Small intestine (tissue), 7 donors: ENCODE results near the gene GAST. TPM values are rescaled to one million over a fixed set of nuclear protein-coding genes. Genes with fewer than 3 reads are reported as not detected.
"Not testable (repeated sequence)": the region's sequence is repeated elsewhere in the genome, so short reads cannot be mapped to it uniquely, and the experiment has no call there.

Experiments
- DNase-seq, 2 donors: peaks; one replicate each; pipeline versions ENCODE4 v3.0.0 to v3.0.0-alpha.2; 2013
- FAIRE-seq: peaks from 2 replicates; lab custom pipeline; 2012; peaks lifted over from hg19 to GRCh38; lab: Jason Lieb, UNC
- H3K27ac ChIP-seq, 3 donors: one replicate each; pipeline ENCODE4 v1.5.1; 2013; ENCODE audit warnings: low read length in 2 of 3, mild to moderate bottlenecking in 2 of 3, control low read depth in 1 of 3, inconsistent platforms in 1 of 3, low read depth in 1 of 3, moderate library complexity in 1 of 3
- H3K27me3 ChIP-seq, 3 donors: one replicate each; pipeline ENCODE4 v1.6.1; 2013; ENCODE audit warnings: low read length in 3 of 3, inconsistent platforms in 1 of 3; ENCODE audit not compliant: control insufficient read depth in 3 of 3, insufficient read depth in 3 of 3
- H3K36me3 ChIP-seq, 3 donors: one replicate each; pipeline ENCODE4 v1.6.1; 2013; ENCODE audit warnings: low read length in 3 of 3, inconsistent platforms in 1 of 3, low read depth in 1 of 3, mild to moderate bottlenecking in 1 of 3, moderate library complexity in 1 of 3; ENCODE audit not compliant: control insufficient read depth in 3 of 3, insufficient read depth in 2 of 3
- H3K4me1 ChIP-seq, 3 donors: one replicate each; pipeline ENCODE4 v1.6.1; 2013; ENCODE audit warnings: low read length in 2 of 3, inconsistent platforms in 1 of 3, low read depth in 1 of 3, mild to moderate bottlenecking in 1 of 3, moderate library complexity in 1 of 3; ENCODE audit not compliant: control insufficient read depth in 3 of 3, insufficient read depth in 2 of 3
- H3K4me3 ChIP-seq, 3 donors: one replicate each; pipeline ENCODE4 v1.5.1; 2013; ENCODE audit warnings: low read length in 3 of 3, control low read depth in 1 of 3, inconsistent platforms in 1 of 3, low read depth in 1 of 3, mild to moderate bottlenecking in 1 of 3, moderate library complexity in 1 of 3
- H3K9me3 ChIP-seq, 2 donors: one replicate each; pipeline ENCODE4 v1.6.1; 2013; ENCODE audit warnings: low read depth in 1 of 2, low read length in 1 of 2; ENCODE audit not compliant: control insufficient read depth in 2 of 2, insufficient read depth in 1 of 2
- WGBS, 3 donors: extraction: QIAGEN DNeasy Blood & Tissue Kit; methylation state at CpG; one replicate each; pipeline ENCODE4 v1.1.7; 2013; 5-methylcytosine and 5-hydroxymethylcytosine counted together
- polyA plus RNA-seq, 4 donors: library from polyadenylated mRNA; stranded (reverse) in 3 of 4; unstranded in 1 of 4; fragments of 200-250 nt in 3 of 4; fragments of 120-200 nt in 1 of 4; gene quantifications; one replicate each; pipeline versions ENCODE4 v1.2.1 to v1.2.3, GENCODE V29; 2013
- donor health status: healthy with polysubstance abuse.
- donor health status: control.
- donor health status: control.
- donor health status: Bipolar disorder and iron deficiency.
- donor health status: healthy.

GAST gene
- polyA plus RNA-seq, 4 donors = 1.9 TPM; not detected in 3

DNA sequence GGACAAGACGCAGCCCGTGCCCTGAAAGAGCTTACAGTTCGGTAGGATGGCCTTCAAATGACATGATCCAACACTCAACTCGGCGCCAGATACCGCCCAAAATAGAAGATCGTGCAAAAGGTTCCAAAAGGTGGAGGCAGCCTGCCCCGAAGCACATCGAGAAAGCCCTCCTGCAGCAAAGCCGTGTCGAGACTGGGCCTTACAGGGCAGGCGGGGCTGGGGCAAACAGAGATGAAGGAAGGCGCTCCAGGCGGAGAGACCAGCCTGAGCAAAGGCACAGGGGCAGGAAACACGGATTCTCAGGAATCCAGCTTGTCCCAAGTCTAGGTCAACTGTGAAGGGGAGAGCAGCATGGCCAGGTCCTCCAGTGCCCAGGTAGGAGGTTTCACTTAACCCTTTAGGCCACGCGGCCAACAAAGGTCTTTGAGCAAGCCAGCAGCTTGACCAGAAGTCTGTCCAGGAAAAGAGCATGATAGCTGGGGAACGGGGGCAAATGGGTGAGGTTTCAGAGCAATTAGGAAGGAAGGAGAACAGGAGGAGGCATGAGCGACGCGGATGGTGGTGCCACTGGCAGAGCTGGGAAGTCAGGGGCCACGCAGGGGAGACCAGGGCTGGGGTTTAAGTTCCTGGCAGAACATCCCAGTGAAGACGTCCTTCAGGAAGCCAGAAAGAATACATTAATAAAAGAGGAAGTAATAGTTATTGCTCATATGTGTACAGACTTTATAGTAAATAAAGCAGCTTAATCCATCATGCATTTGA lies 44.7 kb upstream of the GAST start:
- H3K27ac ChIP-seq = no peak overlapping the region
- H3K36me3 ChIP-seq = no peaks in the 10 kb centered on the region
- no peak for DNase-seq
- 50 to 57% (median 57%) methylated on average over 23 of the region's 23 CpGs for WGBS, 3 donors
- no peaks in the 10 kb centered on the region for H3K27me3 ChIP-seq
- H3K4me1 ChIP-seq = peaks cover 0 to 19% (median 3%) of the 10 kb centered on the region in 3 donors
- no peaks in the 10 kb centered on the region for H3K9me3 ChIP-seq
- no peak for FAIRE-seq
- no peak overlapping the region for H3K4me3 ChIP-seq

DNA sequence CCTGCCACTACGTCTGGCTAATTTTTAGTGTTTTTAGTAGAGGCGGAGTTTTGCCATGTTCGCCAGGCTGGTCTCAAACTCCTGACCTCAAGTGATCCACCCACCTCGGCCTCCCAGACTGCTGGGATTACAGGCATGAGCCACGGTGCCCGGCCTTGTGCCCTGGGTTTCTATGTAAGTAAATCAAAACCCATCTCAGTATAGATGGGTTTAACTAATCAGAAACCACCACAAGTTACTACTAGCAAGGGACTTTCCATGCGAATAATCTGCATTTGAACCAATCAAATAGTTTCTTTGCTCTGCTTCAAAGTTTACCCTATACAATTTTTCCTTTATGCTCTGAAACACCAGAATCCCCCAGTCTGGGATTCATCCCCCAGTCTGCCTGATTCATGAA lies 40.0 kb upstream of the GAST start:
- DNase-seq (no peak), FAIRE-seq (no peak)
- Histone ChIP-seq H3K27ac (no peak overlapping the region), H3K4me1 (peaks cover 0 to 24% (median 5%) of the 10 kb centered on the region in 3 donors), H3K27me3 (no peaks in the 10 kb centered on the region), H3K4me3 (no peak overlapping the region), H3K9me3 (no peaks in the 10 kb centered on the region), H3K36me3 (no peaks in the 10 kb centered on the region)
- 78 to 90% (median 87%) methylated on average over 7 of the region's 7 CpGs for WGBS, 3 donors

DNA sequence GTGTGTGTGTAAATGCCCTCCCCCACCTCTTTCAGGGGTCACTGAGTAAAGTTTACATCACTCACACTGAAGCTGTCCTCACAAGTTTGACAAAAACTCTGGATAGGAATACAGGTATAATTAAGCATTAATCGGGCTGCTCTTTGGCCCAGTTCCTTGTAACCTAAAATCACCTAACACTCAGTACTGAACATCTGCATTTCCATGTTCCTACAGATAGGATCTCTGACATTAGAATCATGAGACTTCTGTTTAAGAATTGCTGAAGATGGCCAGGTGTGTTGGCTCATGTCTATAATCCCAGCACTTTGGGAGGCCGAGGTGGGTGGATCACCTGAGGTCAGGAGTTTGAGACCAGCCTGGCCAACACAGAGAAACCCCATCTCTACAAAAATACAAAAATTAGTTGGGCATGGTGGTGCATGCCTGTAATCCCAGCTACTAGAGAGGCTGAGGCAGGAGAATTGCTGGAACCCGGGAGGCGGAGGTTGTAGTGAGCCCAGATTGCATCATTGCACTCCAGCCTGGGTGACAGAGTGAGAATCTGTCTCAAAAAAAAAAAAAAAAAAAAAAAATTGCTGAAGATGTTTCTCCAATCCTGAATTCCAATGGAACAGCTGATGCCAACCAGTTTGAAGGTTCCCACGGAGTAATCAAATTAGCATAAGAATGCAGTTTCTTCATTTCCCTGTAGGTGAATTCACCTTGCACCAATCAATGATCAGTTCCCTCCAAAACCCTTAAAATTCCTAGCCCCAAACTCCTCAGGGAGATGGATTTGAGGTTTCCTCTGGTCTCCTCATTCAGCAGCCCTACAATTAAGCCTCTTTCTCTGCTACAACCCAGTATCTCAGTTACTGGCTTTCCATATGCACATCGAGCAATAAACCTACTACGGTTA lies 36.7 kb upstream of the GAST start:
- DNase-seq, H3K36me3 ChIP-seq, H3K27me3 ChIP-seq, H3K9me3 ChIP-seq, H3K4me3 ChIP-seq, FAIRE-seq, H3K27ac ChIP-seq: not testable (repeated sequence)
- WGBS, 3 donors = 50 to 73% (median 64%) methylated on average over 7 of the region's 7 CpGs
- peaks cover 0 to 20% (median 5%) of the 10 kb centered on the region in 3 donors for H3K4me1 ChIP-seq

DNA sequence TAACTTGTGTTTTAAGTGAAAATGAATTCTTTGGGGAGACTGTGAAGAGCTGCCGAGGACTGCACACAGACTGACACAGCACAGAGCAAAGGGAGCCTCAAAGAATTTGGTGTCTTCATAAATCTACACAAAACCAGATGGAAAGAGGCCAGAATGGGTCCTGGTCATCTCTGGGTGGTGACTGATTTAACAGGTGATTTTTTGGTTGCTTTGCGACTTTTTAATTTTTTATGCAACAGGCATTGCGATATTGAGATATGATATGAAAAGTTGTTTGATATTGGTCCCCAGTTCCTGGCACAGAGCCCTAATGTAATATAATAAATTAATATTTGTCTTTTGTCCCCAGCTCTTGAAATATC lies 36.1 kb upstream of the GAST start:
- WGBS, 3 donors = 22 to 64% (median 37%) methylated on average over 3 of the region's 3 CpGs
- FAIRE-seq (no peak), DNase-seq (no peak)
- Histone ChIP-seq H3K9me3 (no peaks in the 10 kb centered on the region), H3K4me3 (no peak overlapping the region), H3K27ac (no peak overlapping the region), H3K27me3 (no peaks in the 10 kb centered on the region), H3K36me3 (no peaks in the 10 kb centered on the region), H3K4me1 (peaks cover 0 to 20% (median 5%) of the 10 kb centered on the region in 3 donors)

DNA sequence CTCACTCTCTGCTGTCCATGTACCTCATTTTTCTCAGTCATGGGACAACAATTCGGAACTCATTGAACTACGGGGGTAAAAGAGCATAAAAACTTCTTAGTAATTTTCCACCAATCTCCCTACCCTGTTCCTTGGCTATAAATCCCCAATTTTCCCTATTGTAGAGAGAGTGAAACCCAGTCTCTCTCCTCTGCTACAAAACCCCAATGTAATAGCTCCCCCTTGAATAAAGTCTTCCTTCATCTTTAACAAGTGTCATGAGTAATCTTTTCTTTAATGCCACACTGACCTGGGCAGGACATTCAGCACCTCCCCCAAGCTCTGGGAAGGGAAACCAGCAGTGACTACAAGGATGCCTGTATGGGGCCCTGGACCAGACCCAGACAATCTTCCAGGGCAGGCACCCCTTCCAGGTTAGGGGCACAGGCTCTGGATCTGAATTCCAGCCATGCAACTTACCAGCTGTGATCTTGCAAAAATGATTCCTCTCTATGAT lies 33.7 kb upstream of the GAST start:
- Histone ChIP-seq H3K4me3 (peak overlapping the region in 2 of 3 donors; percentile 2 to 24), H3K27ac (peak overlapping the region; percentile 29 to 81 (median 75)), H3K27me3 (no peaks in the 10 kb centered on the region), H3K36me3 (no peaks in the 10 kb centered on the region), H3K9me3 (no peaks in the 10 kb centered on the region), H3K4me1 (peaks cover 0 to 20% (median 5%) of the 10 kb centered on the region in 3 donors)
- no peak for FAIRE-seq
- no peak for DNase-seq
- WGBS, 3 donors = 76 to 86% (median 80%) methylated on average over 2 of the region's 2 CpGs

DNA sequence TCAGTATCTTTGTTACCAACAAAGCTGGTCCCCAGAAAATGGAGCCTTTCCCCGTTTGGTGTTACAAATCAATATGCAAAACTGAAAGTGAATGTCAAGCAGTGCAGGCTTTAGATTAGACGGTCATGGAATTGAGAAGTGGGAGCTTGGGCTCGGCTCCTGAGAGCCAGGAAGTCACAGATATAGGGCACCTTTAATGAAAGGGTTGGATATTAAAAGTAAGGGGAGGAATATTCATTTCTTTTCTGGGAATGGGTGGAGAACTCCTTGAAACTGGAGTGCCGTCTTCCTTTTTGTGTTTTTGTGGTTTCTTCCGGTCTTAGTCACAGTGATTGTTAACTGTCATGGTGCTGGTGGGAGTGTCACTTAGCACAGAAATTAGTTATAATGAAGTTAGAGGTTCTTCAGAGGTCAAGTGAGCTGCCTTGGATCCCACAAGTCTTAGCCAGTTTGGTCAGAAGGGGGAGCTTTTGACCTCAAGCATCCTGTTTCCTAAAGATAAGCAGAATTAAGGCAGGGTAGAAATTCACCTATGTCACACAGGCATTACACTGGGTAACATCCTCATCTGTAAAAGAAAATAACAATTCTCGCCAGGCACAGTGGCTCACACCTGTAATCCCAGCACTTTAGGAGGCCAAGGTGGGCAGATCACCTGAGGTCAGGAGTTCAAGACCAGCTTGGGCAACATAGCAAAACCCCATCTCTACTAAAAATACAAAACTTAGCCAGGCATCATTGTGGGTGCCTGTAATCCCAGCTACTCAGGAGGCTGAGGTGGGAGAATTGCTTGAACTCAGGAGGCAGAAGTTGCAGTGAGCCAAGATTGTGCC lies 33.0 kb upstream of the GAST start:
- FAIRE-seq = no peak
- H3K27ac ChIP-seq = peak overlapping the region; percentile 29 to 81 (median 75)
- peaks cover 0 to 20% (median 5%) of the 10 kb centered on the region in 3 donors for H3K4me1 ChIP-seq
- no peaks in the 10 kb centered on the region for H3K27me3 ChIP-seq
- no peaks in the 10 kb centered on the region for H3K9me3 ChIP-seq
- 12 to 14% (median 13%) methylated on average over 6 of the region's 6 CpGs for WGBS, 3 donors
- peak; percentile 62 to 64 for DNase-seq
- peak overlapping the region in 2 of 3 donors; percentile 2 to 24 for H3K4me3 ChIP-seq
- H3K36me3 ChIP-seq = no peaks in the 10 kb centered on the region

DNA sequence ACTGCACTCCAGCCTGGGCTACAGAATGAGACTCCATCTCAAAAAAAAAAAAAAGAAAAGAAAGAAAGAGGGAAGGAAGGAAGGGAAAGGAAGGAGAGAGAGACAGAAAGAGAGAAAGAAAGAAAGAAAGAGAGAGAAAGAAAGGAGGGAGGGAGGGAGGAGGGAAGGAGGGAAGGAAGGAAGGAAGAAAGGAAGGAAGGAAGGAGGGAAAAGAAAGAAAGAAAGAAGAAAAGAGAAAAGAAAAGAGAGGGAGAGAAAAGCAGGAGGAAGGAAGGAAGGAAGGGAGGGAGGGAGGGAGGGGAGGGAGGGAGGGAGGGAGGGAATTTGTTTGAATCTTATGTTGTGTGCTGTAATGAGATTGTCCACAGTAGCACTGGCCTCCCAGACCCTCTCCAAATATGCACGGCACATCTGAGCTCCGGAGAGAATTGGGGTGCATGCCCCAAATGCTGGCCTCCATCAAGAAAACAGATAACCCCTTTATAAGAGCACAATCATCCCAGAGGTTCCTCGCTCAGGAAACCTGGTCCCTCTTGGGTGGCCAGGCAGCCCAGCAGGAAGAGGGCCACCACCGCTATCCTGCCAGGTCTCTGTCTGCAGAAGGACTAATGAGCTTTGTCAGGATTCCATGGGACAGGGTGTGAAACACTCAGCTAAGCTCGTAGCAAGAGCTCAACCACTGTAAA lies 32.2 kb upstream of the GAST start:
- H3K4me1 ChIP-seq = peaks cover 0 to 17% (median 5%) of the 10 kb centered on the region in 3 donors
- no peaks in the 10 kb centered on the region for H3K36me3 ChIP-seq
- H3K27ac ChIP-seq = peak overlapping the region in 1 of 3 donors; percentile 81
- DNase-seq (no peak), FAIRE-seq (no peak)
- 81 to 88% (median 84%) methylated on average over 5 of the region's 5 CpGs for WGBS, 3 donors
- H3K9me3 ChIP-seq = no peaks in the 10 kb centered on the region
- no peak overlapping the region for H3K4me3 ChIP-seq
- no peaks in the 10 kb centered on the region for H3K27me3 ChIP-seq
